ENCODE data around the gene DDX51. TPM values are rescaled to one million over a fixed set of nuclear protein-coding genes. Genes with fewer than 3 reads are reported as not detected.
"Not testable (repeated sequence)": the region's sequence is repeated elsewhere in the genome, so short reads cannot be mapped to it uniquely, and the experiment has no call there.

Gene DDX51
- polyA plus RNA-seq, 1 donor from 2014 or later, result 8.9 TPM

- H3K27me3 Mint-ChIP-seq, result no peaks in the 10 kb centered on the region
- no peaks in the 10 kb centered on the region for H3K36me3 Mint-ChIP-seq
- H3K9me3 Mint-ChIP-seq, result no peaks in the 10 kb centered on the region
- H3K4me1 Mint-ChIP-seq, result no peaks in the 10 kb centered on the region
- H3K27ac Mint-ChIP-seq, result no peak overlapping the region
- H3K4me3 Mint-ChIP-seq, result no peak overlapping the region
Observed at GRCh38 chr12:132117558-132117875, 26.6 kb downstream of the DDX51 start.

DNA sequence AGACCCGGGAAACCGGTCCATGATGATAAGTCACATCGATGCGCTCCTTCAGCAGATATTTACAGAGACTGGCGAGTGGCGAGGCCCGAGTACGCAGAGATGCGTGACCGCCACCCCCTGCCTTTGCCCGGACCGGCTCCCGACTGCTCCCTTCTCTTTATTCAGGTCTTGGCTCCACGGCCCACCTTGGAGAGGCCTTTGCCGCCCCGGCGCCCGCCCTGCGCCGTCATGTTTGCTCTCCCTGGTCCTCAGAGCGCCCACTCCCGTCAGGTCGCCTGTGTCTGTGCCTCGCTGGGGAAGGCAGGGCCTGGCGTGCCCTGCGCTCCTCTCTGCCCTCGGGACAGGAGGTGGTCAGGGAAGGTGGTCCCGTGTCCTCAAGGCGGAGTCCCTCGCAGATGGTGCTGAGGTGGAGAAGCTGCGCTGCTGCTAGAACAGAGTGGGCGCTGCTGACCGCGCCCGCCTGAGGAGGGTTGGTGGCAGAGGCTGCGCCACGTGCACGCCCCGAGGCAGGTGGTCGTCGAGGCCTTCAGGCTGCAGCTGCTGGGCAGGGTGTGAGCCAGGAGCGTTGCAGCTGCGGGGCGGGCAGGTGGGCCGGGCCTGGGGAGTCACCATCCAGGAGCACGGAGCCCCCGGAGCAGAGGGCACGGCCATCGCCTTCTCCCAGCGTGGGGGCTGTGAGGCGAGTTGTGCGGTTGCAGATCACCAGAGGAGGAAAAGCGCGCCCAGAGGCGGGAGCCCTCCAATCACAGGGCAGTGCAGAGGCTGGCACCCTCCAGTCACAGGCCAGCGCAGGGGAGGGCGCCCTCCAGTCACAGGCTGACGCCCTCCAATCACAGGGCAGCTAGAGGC lies 27.2 kb downstream of the DDX51 start:
- no peaks in the 10 kb centered on the region for H3K27me3 Mint-ChIP-seq
- no peaks in the 10 kb centered on the region for H3K36me3 Mint-ChIP-seq
- H3K4me1 Mint-ChIP-seq, result no peaks in the 10 kb centered on the region
- H3K27ac Mint-ChIP-seq, result no peak overlapping the region
- H3K9me3 Mint-ChIP-seq, result no peaks in the 10 kb centered on the region
- no peak overlapping the region for H3K4me3 Mint-ChIP-seq

DNA sequence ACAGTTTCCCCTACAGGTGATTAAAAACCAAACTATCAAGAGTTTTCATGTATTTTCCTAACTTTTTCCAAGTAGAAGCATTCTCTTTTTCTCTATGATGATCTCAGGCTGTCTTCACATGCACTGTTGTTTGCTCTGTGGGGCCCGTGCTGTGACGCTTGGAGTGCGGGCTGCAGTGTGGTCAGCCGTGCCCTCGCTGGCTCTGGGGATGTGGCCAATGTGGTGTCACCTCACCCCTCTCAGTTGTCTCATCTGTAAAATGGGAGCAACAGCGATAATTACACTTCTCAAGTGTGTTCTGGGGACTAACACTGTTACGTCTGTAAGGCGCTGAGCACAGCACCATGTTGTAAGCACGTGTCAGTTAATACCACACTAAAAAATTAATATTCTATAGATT lies 28.6 kb downstream of the DDX51 start:
- no peaks in the 10 kb centered on the region for H3K27me3 Mint-ChIP-seq
- H3K36me3 Mint-ChIP-seq, result no peaks in the 10 kb centered on the region
- no peak overlapping the region for H3K27ac Mint-ChIP-seq
- H3K4me3 Mint-ChIP-seq, result no peak overlapping the region
- no peaks in the 10 kb centered on the region for H3K9me3 Mint-ChIP-seq
- H3K4me1 Mint-ChIP-seq, result no peaks in the 10 kb centered on the region

GRCh38 chr12:132114667-132115066 lies 29.5 kb downstream of the DDX51 start:
- H3K4me3 Mint-ChIP-seq, result no peak overlapping the region
- H3K27me3 Mint-ChIP-seq, result no peaks in the 10 kb centered on the region
- H3K9me3 Mint-ChIP-seq, result no peaks in the 10 kb centered on the region
- no peaks in the 10 kb centered on the region for H3K36me3 Mint-ChIP-seq
- H3K27ac Mint-ChIP-seq, result no peak overlapping the region
- H3K4me1 Mint-ChIP-seq, result peaks cover 0 to 4% (median 0%) of the 10 kb centered on the region in 3 donors

DNA sequence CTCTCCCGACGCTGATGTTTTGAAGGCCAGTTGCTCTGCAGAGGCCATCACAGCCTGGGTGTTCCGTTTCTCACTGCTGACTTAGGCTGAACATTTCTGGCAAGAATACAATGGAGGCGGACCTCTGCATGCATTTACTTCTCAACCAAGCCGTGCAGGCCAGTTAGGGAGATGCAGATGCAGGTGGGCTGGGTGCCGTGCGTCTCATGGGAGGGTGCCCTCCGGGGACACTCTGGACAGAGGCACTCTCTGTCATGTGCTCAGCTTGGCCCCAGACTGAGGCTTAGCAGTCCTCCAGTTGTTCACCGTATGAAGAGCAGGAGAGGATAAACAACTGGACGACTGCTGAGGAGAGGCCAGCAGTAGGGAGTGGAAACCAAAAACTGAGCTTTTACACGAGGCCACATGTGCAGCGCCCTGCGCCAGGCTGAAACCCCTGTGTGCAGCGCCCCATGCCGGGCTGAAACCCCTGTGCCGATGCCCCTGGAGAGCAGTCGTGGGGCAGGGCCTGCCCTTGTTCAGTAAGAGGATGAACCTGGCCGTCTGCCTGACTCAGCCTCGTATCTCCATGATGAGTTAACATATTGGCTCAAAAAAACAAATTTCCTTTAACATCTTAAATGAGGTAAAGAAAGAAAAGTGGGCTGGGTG lies 32.3 kb downstream of the DDX51 start:
- no peaks in the 10 kb centered on the region for H3K36me3 Mint-ChIP-seq
- H3K27me3 Mint-ChIP-seq, result no peaks in the 10 kb centered on the region
- peaks cover 0 to 4% (median 1%) of the 10 kb centered on the region in 3 donors for H3K4me1 Mint-ChIP-seq
- H3K9me3 Mint-ChIP-seq, result no peaks in the 10 kb centered on the region
- no peak overlapping the region for H3K4me3 Mint-ChIP-seq
- no peak overlapping the region for H3K27ac Mint-ChIP-seq

GRCh38 chr12:132110677-132111076 lies 33.4 kb downstream of the DDX51 start:
- Mint-ChIP-seq H3K27me3 (no peaks in the 10 kb centered on the region), H3K9me3 (no peaks in the 10 kb centered on the region), H3K4me1 (peaks cover 0 to 4% (median 1%) of the 10 kb centered on the region in 3 donors), H3K4me3 (no peak overlapping the region), H3K36me3 (no peaks in the 10 kb centered on the region), H3K27ac (no peak overlapping the region)

- Mint-ChIP-seq H3K36me3 (no peaks in the 10 kb centered on the region), H3K9me3 (no peaks in the 10 kb centered on the region), H3K4me3 (no peak overlapping the region), H3K4me1 (peaks cover 0 to 6% (median 3%) of the 10 kb centered on the region in 3 donors), H3K27ac (no peak overlapping the region), H3K27me3 (no peaks in the 10 kb centered on the region)
Observed at GRCh38 chr12:132109741-132110140, 34.4 kb downstream of the DDX51 start.

DNA sequence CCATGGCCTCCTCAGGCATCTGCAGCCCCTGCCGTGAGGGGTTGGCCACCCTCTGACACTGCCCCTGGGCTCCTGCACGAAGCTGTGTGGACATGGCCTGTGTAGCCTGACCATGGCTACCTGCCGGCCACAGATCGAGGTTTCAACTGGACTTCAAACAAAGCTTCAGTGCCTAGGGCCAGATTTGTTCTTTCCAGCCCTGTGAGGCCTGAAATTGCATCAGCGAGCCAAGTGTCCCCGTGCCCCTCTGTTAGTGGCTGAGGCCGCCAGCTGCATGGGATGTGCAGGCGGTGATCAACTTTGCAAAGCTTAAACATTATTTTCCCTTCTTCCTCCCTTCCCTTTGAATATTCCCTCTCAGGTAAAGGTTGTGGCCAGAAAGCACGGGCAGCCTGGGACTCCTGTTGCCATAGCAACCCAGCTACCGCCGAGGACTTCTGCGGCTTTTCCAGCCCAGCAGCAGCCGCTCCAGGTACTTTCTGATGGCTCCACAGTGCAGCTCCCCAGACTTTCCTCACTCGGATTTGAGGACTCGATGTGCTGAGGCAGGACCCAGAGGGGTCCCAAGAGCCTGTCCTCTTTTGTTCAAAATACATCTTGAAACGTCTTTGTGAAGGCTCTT lies 35.8 kb downstream of the DDX51 start:
- Mint-ChIP-seq H3K27me3 (no peaks in the 10 kb centered on the region), H3K36me3 (no peaks in the 10 kb centered on the region), H3K4me3 (no peak overlapping the region), H3K4me1 (peaks cover 0 to 6% (median 3%) of the 10 kb centered on the region in 3 donors), H3K27ac (no peak overlapping the region), H3K9me3 (no peaks in the 10 kb centered on the region)

DNA sequence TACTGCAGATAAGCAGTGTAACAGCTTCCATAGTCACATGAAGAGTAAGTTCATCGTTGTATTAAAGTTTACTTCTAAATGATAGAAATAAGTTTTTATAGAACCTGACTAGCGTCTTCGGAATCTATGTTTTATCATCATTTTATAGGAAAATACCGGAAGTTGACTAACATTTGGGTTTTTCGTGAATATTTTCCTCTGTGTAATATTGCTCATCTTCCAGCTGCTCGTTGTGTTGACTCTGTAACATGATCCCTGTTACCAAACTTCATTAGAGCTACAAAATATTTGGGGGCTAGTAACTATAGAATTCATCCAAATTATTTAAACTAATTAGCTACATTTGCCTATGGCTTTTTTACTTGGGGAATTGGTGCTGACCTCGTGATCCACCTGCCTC lies 37.2 kb downstream of the DDX51 start:
- H3K4me3 Mint-ChIP-seq, result no peak overlapping the region
- H3K27me3 Mint-ChIP-seq, result no peaks in the 10 kb centered on the region
- no peaks in the 10 kb centered on the region for H3K9me3 Mint-ChIP-seq
- H3K27ac Mint-ChIP-seq, result no peak overlapping the region
- no peaks in the 10 kb centered on the region for H3K36me3 Mint-ChIP-seq
- H3K4me1 Mint-ChIP-seq, result peaks cover 0 to 6% (median 3%) of the 10 kb centered on the region in 3 donors

DNA sequence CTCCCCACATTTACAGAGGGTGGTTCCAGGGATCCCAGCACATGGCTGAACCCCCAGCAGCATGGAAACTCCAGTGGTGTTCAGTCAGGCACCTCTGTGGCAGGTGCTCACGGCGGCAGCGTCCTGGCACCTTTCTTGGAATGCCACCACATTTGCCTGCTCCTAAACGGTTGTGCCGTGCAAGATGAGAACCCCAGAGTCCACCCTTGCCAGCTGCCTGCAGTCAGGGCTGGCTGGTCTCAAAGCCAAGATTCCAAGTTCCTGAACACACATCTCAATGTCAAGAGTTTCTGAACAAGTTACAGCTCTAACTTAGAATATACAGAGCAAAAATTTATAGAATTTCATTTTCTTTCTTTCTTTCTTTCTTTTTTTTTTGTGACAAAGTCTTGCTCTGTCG lies 38.7 kb downstream of the DDX51 start:
- Mint-ChIP-seq H3K4me3 (no peak overlapping the region), H3K27me3 (no peaks in the 10 kb centered on the region), H3K9me3 (no peaks in the 10 kb centered on the region), H3K36me3 (no peaks in the 10 kb centered on the region), H3K27ac (no peak overlapping the region), H3K4me1 (peaks cover 0 to 6% (median 3%) of the 10 kb centered on the region in 3 donors)

GRCh38 chr12:132103542-132104308 lies 40.4 kb downstream of the DDX51 start:
- H3K27me3 Mint-ChIP-seq, result no peaks in the 10 kb centered on the region
- H3K36me3 Mint-ChIP-seq, result no peaks in the 10 kb centered on the region
- no peaks in the 10 kb centered on the region for H3K9me3 Mint-ChIP-seq
- no peak overlapping the region for H3K4me3 Mint-ChIP-seq
- H3K27ac Mint-ChIP-seq, result no peak overlapping the region
- H3K4me1 Mint-ChIP-seq, result peaks cover 0 to 2% (median 2%) of the 10 kb centered on the region in 3 donors

DNA sequence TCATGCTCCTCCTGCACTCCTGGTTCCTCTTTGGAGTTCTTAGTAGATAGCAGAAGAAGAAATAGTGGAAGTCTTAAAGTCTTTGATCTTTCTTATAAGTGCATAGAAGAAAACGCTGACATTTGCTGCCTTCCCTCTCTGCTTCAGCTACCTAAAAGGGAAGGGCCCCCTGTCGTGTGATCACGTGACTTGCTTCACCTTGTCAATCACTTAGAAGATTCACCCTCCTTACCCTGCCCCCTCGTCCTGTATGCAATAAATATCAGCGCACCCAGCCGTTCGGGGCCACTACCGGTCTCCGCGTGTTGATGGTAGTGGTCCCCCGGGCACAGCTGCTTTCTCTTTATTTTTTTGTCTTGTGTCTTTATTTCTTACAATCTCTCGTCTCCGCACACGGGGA lies 41.0 kb downstream of the DDX51 start:
- not testable (repeated sequence) for H3K4me1 Mint-ChIP-seq, H3K27ac Mint-ChIP-seq, H3K4me3 Mint-ChIP-seq, H3K9me3 Mint-ChIP-seq, H3K27me3 Mint-ChIP-seq, H3K36me3 Mint-ChIP-seq

DNA sequence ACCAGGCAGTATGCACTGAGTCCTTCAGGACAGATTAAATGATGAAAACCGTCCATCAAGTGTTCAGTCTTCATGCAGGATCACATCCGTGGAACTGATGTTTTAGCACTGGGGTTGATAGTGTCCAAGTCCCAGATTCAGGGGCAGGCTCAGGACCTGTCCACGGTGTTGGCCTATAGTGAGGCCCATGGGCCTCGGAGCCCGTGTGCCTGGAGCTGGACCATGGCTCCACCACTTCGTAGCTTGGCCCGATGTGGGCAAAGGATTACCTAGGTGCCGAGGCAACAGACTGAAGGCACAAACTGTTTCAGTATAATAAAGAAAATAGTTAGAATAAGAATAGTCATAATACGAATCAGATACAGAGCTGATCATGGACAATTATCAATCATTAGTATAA lies 41.8 kb downstream of the DDX51 start:
- Mint-ChIP-seq H3K36me3 (peaks cover 3% of the 10 kb centered on the region), H3K9me3 (no peaks in the 10 kb centered on the region), H3K27ac (no peak overlapping the region), H3K4me1 (peaks cover under 1 to 2% (median 1%) of the 10 kb centered on the region in 3 donors), H3K4me3 (no peak overlapping the region), H3K27me3 (no peaks in the 10 kb centered on the region)

DNA sequence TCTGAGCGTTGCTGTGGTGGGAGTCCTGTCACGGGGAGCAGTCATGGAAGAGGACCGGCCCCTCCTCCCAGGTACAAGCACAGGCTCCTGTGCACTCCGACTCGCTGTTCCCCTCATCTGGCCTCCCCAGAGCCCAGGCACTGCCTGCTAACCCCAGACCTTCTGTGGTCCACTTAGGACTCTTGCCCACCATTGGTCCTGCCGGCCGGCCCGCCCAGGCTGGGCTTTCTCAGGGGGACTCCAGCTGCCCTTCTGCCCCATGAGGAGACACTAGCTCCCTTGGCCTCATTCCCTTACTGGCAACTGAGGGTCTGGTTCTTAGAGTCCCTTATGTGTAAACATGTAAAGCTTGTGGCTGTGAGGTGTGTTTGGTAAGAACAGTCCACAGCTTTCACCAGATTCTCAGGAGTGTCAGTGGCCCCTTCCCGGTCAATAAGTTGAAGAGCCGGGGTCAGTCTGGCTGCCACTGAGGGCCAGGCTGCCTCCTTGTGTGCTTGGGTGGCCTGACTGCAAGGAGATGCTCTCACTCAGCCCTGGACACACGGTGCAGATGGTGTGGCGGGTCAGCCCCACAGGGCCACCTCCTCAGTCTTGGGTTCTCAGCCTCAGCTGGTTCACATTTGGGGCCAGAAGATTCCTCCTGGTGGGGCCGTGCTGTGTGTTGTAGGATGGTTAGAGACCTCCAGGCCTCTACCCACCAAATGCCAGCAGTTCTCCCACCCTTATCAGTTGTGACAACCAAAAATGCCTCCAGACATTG lies 43.6 kb downstream of the DDX51 start:
- Mint-ChIP-seq H3K9me3 (no peaks in the 10 kb centered on the region), H3K4me3 (no peak overlapping the region), H3K27me3 (no peaks in the 10 kb centered on the region), H3K36me3 (peaks cover 12% of the 10 kb centered on the region), H3K4me1 (peaks cover 2 to 9% (median 6%) of the 10 kb centered on the region in 3 donors), H3K27ac (no peak overlapping the region)

Measured in IgD-negative memory B cell (primary cell).